ENCODE data around the gene GJA10.
A peak's percentile ranks its signal among the peaks of the same experiment; 100 is the strongest.
"Not testable (repeated sequence)": the region's sequence is repeated elsewhere in the genome, so short reads cannot be mapped to it uniquely, and the experiment has no call there.

The GJA10 gene

DNA sequence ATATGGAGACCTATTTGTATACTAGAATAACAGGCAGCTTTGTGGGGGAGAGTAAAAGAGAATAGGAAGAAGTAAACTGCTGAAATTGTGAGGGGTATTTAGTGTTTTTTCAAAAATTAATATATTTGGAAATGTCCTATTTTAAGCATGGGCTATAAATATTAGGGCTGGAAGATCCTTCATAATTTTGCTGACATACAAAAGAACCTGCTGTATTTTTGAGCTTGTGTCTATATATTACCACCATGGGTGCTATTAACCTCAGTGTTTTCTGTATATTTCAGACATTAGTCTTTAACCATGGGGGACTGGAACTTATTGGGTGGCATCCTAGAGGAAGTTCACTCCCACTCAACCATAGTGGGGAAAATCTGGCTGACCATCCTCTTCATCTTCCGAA, at the start of gene GJA10:
Gene GJA10, plus strand, starts transcription at position 301 of the 400 bp plus-strand sequence. Its CDS starts 0 bp downstream, at position 301.
- Mint-ChIP-seq H3K27me3 (peaks cover 41% of the 10 kb centered on the region), H3K4me3 (no peak within 1 kb of the TSS)

DNA sequence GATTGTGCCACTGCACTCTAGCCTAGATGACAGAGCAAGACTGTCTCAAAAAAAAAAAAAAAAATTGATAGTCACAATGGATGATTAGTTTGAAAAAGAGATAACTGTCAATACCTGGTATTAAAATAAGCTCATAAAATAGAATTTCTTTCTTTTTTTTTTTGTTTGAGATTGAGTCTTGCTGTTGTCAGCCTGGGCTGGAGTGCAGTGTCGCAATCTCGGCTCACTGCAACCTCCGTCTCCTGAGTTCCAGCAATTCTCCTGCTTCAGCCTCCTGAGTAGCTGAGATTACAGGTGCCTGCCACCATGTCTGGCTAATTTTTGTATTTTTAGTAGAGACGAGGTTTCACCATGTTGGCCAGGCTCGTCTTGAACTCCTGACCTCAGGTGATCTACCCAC, 46.8 kb upstream of the GJA10 start:
- not testable (repeated sequence) for H3K27me3 Mint-ChIP-seq, H3K27ac Mint-ChIP-seq, H3K9me3 Mint-ChIP-seq, ATAC-seq, H3K4me3 Mint-ChIP-seq, DNase-seq
- Mint-ChIP-seq H3K36me3 (ENCODE audit: low read depth) (peaks cover 39% of the 10 kb centered on the region), H3K4me1 (peaks cover 13% of the 10 kb centered on the region)

More for the DNA sequence above, at the start of gene GJA10:
- H3K9me3 Mint-ChIP-seq, result no peaks in the 10 kb centered on the region
- H3K36me3 Mint-ChIP-seq (ENCODE audit: low read depth), result no peaks in the 10 kb centered on the region
- no peak within 1 kb of the TSS for H3K27ac Mint-ChIP-seq
- DNase-seq (no peak), ATAC-seq (no peak)
- no peaks in the 10 kb centered on the region for H3K4me1 Mint-ChIP-seq

DNA sequence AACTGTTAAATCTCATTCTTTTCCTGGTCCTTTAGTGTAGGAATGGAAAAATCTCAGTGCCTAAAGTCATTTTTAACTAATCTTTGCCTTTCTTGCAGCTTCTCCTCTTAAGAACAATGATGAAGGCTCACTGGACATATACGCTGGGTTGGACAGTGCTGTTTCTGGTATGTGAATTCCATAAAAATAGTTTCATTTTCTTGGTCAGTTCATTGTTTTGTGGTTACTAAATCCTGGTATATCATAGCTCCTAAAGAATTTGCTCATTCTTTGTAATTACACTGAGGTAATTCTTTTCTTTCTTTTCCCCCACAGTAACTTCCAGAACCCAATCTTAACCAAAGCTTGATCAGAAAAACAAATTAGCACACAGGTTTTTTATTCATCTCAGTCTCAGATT, 41.2 kb upstream of the GJA10 start:
- H3K36me3 Mint-ChIP-seq (ENCODE audit: low read depth), result peaks cover 56% of the 10 kb centered on the region
- H3K4me1 Mint-ChIP-seq, result peaks cover 5% of the 10 kb centered on the region
- DNase-seq (no peak), ATAC-seq (no peak)
- H3K4me3 Mint-ChIP-seq, result no peak overlapping the region
- no peaks in the 10 kb centered on the region for H3K9me3 Mint-ChIP-seq
- H3K27me3 Mint-ChIP-seq, result no peaks in the 10 kb centered on the region
- H3K27ac Mint-ChIP-seq, result no peak overlapping the region

DNA sequence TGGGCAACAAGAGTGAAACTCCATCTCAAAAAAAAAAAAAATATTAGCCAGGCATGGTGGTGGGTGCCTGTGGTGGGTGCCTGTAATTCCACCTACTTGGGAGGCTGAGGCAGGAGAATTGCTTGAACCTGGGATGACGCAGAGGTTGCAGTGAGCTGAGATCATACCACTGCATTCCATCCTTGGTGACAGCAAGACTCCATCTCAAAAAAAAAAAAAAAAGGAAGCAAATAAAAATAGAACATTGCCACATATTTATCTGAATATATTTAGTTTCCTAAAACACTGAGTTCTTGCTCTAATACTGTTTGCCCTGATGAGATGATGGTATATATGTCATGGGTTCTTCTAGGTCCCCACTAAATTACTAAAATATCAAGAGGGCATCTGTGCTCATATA, 36.2 kb upstream of the GJA10 start:
- H3K27ac Mint-ChIP-seq, result no peak overlapping the region

GRCh38 chr6:89859744-89860143, 34.5 kb upstream of the GJA10 start:
- no peak overlapping the region for H3K4me3 Mint-ChIP-seq
- DNase-seq (no peak), ATAC-seq (peak; percentile 33)
- H3K27me3 Mint-ChIP-seq, result no peaks in the 10 kb centered on the region
- H3K36me3 Mint-ChIP-seq (ENCODE audit: low read depth), result peaks cover 67% of the 10 kb centered on the region
- peaks cover 10% of the 10 kb centered on the region for H3K4me1 Mint-ChIP-seq
- H3K27ac Mint-ChIP-seq, result no peak overlapping the region
- H3K9me3 Mint-ChIP-seq, result no peaks in the 10 kb centered on the region

More for the DNA sequence above, 36.2 kb upstream of the GJA10 start:
- Mint-ChIP-seq H3K36me3 (ENCODE audit: low read depth) (peaks cover 67% of the 10 kb centered on the region), H3K9me3 (no peaks in the 10 kb centered on the region), H3K4me3 (no peak overlapping the region), H3K27me3 (no peaks in the 10 kb centered on the region), H3K4me1 (peaks cover 10% of the 10 kb centered on the region)
- DNase-seq (no peak), ATAC-seq (no peak)

GRCh38 chr6:89862273-89862672, 32.0 kb upstream of the GJA10 start:
- peaks cover 3% of the 10 kb centered on the region for H3K9me3 Mint-ChIP-seq
- peaks cover 10% of the 10 kb centered on the region for H3K4me1 Mint-ChIP-seq
- peaks cover 64% of the 10 kb centered on the region for H3K36me3 Mint-ChIP-seq (ENCODE audit: low read depth)
- no peak overlapping the region for H3K4me3 Mint-ChIP-seq
- ATAC-seq, result no peak
- no peaks in the 10 kb centered on the region for H3K27me3 Mint-ChIP-seq
- H3K27ac Mint-ChIP-seq, result no peak overlapping the region
- no peak for DNase-seq

GRCh38 chr6:89862698-89863097, 31.6 kb upstream of the GJA10 start:
- DNase-seq (no peak), ATAC-seq (no peak)
- Mint-ChIP-seq H3K4me1 (peaks cover 10% of the 10 kb centered on the region), H3K27me3 (no peaks in the 10 kb centered on the region), H3K4me3 (no peak overlapping the region), H3K36me3 (ENCODE audit: low read depth) (peaks cover 68% of the 10 kb centered on the region), H3K27ac (no peak overlapping the region), H3K9me3 (peaks cover 3% of the 10 kb centered on the region)

GRCh38 chr6:89866024-89866678, 28.1 kb upstream of the GJA10 start:
- no peak overlapping the region for H3K27ac Mint-ChIP-seq
- no peaks in the 10 kb centered on the region for H3K27me3 Mint-ChIP-seq
- no peak overlapping the region for H3K4me3 Mint-ChIP-seq
- H3K9me3 Mint-ChIP-seq, result peaks cover 3% of the 10 kb centered on the region
- ATAC-seq (no peak), DNase-seq (no peak)
- peaks cover 3% of the 10 kb centered on the region for H3K4me1 Mint-ChIP-seq
- peaks cover 72% of the 10 kb centered on the region for H3K36me3 Mint-ChIP-seq (ENCODE audit: low read depth)

DNA sequence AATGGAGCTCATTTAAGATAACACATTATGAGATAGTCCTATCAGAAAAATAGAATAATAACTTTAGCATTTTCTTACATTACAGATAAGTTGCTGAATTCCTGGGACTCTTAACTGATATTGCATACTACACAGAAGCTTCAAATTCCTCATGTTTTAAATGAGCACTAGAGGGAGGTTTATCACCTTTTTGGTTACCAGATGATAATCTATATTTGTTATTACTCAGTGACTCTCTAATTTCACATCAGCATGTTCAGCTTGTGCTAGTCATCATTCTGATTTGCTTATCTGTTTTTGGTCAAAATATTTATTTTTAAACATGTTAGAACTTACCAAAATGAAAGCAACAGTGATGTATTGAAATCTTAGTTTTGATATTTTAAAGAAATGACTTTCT, 20.5 kb upstream of the GJA10 start:
- H3K9me3 Mint-ChIP-seq, result no peaks in the 10 kb centered on the region
- no peaks in the 10 kb centered on the region for H3K4me1 Mint-ChIP-seq
- DNase-seq (no peak), ATAC-seq (no peak)
- H3K27ac Mint-ChIP-seq, result no peak overlapping the region
- no peak overlapping the region for H3K4me3 Mint-ChIP-seq
- peaks cover 23% of the 10 kb centered on the region for H3K36me3 Mint-ChIP-seq (ENCODE audit: low read depth)
- H3K27me3 Mint-ChIP-seq, result no peaks in the 10 kb centered on the region

- H3K4me1 Mint-ChIP-seq, result no peaks in the 10 kb centered on the region
- H3K27ac Mint-ChIP-seq, result no peak overlapping the region
- H3K27me3 Mint-ChIP-seq, result no peaks in the 10 kb centered on the region
- H3K4me3 Mint-ChIP-seq, result no peak overlapping the region
- peaks cover 20% of the 10 kb centered on the region for H3K36me3 Mint-ChIP-seq (ENCODE audit: low read depth)
- no peaks in the 10 kb centered on the region for H3K9me3 Mint-ChIP-seq
- DNase-seq (no peak), ATAC-seq (no peak)
Observed at GRCh38 chr6:89874438-89874837, 19.8 kb upstream of the GJA10 start.

- peaks cover 23% of the 10 kb centered on the region for H3K27me3 Mint-ChIP-seq
- ATAC-seq, result no peak
- DNase-seq, result no peak
- no peaks in the 10 kb centered on the region for H3K9me3 Mint-ChIP-seq
- H3K27ac Mint-ChIP-seq, result no peak overlapping the region
- H3K36me3 Mint-ChIP-seq (ENCODE audit: low read depth), result no peaks in the 10 kb centered on the region
- H3K4me1 Mint-ChIP-seq, result peaks cover 5% of the 10 kb centered on the region
- no peak overlapping the region for H3K4me3 Mint-ChIP-seq
Observed at GRCh38 chr6:89886378-89887120, 7.7 kb upstream of the GJA10 start.

GRCh38 chr6:89887452-89888137, 6.7 kb upstream of the GJA10 start:
- Mint-ChIP-seq H3K36me3 (ENCODE audit: low read depth) (no peaks in the 10 kb centered on the region), H3K27me3 (peaks cover 27% of the 10 kb centered on the region), H3K27ac (no peak overlapping the region), H3K9me3 (no peaks in the 10 kb centered on the region), H3K4me1 (peaks cover 5% of the 10 kb centered on the region), H3K4me3 (no peak overlapping the region)
- peak; percentile 46 for ATAC-seq
- no peak for DNase-seq

DNA sequence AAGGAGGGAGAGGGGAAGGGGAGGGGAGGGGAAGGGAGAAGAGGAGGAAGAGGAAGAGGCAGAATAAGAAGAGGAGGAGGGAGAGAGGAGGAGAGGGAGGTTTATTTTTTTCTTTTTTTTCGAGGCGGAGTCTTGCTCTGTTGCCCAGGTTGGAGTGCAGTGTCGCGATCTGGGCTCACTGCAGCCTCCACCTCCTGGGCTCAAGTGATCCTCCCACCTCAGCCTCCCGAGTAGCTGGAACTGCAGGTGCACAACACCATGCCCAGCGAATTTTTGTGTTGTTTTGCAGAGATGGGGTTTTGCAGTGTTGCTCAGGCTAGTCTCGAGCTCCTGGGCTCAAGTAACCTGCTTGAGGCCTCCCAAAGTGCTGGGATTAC, 6.1 kb upstream of the GJA10 start:
- Mint-ChIP-seq H3K36me3 (ENCODE audit: low read depth) (no peaks in the 10 kb centered on the region), H3K27me3 (peaks cover 29% of the 10 kb centered on the region), H3K4me1 (peaks cover 5% of the 10 kb centered on the region), H3K27ac (no peak overlapping the region), H3K4me3 (no peak overlapping the region), H3K9me3 (no peaks in the 10 kb centered on the region)
- no peak for DNase-seq
- no peak for ATAC-seq

DNA sequence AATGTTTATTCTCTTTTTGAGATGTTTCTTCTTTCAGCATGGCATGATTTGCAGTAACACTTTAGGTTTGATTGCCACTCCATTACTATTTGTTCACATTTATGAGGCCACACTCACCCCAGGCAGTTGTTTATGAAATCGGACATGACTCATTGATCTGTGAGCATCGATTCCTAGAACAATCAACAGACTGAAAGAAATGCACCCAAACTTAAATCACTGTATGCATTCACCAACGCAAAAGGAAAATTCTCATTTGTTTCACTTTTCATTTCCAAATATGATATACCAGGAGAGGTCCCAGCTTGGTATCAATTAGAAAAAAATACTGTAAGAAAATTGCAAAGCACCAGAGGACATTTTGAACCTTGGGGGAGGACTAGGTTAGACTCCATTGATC, 5.4 kb upstream of the GJA10 start:
- H3K36me3 Mint-ChIP-seq (ENCODE audit: low read depth), result no peaks in the 10 kb centered on the region
- H3K9me3 Mint-ChIP-seq, result no peaks in the 10 kb centered on the region
- H3K4me3 Mint-ChIP-seq, result no peak overlapping the region
- peaks cover 5% of the 10 kb centered on the region for H3K4me1 Mint-ChIP-seq
- ATAC-seq (no peak), DNase-seq (no peak)
- H3K27me3 Mint-ChIP-seq, result peaks cover 36% of the 10 kb centered on the region
- H3K27ac Mint-ChIP-seq, result no peak overlapping the region

All from activated naive CD8-positive, alpha-beta T cell treated with anti-CD3 and anti-CD28 coated beads, Interleukin-2, amount 50 U/mL, for 24 hours (primary cell).